ENCODE measurements around the gene USPL1.
A peak's percentile ranks its signal among the peaks of the same experiment; 100 is the strongest.

The USPL1 gene

GRCh38 chr13:30656178-30656577 is 38.5 kb downstream of the USPL1 start:
- DNase-seq, result no peak

- DNase-seq, result peak in 1 of 56 donors; percentile 13
Observed at GRCh38 chr13:30659980-30660379, 42.3 kb downstream of the USPL1 start.

GRCh38 chr13:30660796-30661195 is 43.1 kb downstream of the USPL1 start:
- no peak for DNase-seq

GRCh38 chr13:30664689-30665275 is 47.1 kb downstream of the USPL1 start:
- DNase-seq, result no peak

GRCh38 chr13:30665638-30666037 is 47.9 kb downstream of the USPL1 start:
- DNase-seq, result no peak

GRCh38 chr13:30666113-30666512 is 48.4 kb downstream of the USPL1 start:
- no peak for DNase-seq

GRCh38 chr13:30667014-30667413 is 49.3 kb downstream of the USPL1 start:
- no peak for DNase-seq

- no peak for DNase-seq
Observed at GRCh38 chr13:30668312-30668711, 50.6 kb downstream of the USPL1 start.

- DNase-seq, result no peak
Observed at GRCh38 chr13:30671271-30671815, 53.6 kb downstream of the USPL1 start.

- DNase-seq, result peak; percentile 18 to 97 (median 86)
Observed at GRCh38 chr13:30673669-30674521, 56.2 kb downstream of the USPL1 start.

GRCh38 chr13:30675717-30676116 is 58.0 kb downstream of the USPL1 start:
- DNase-seq, result no peak

GRCh38 chr13:30676672-30677071 is 59.0 kb downstream of the USPL1 start:
- no peak for DNase-seq

- DNase-seq, result peak in 21 of 56 donors; percentile 2 to 38 (median 15)
Observed at GRCh38 chr13:30679483-30680330, 62.0 kb downstream of the USPL1 start.

- DNase-seq, result no peak
Observed at GRCh38 chr13:30681843-30682242, 64.1 kb downstream of the USPL1 start.

GRCh38 chr13:30685320-30685859 is 67.7 kb downstream of the USPL1 start:
- no peak for DNase-seq

GRCh38 chr13:30685987-30686386 is 68.3 kb downstream of the USPL1 start:
- DNase-seq, result no peak

- DNase-seq, result no peak
Observed at GRCh38 chr13:30687601-30688000, 69.9 kb downstream of the USPL1 start.

- DNase-seq, result no peak
Observed at GRCh38 chr13:30689752-30690151, 72.0 kb downstream of the USPL1 start.

- DNase-seq, result peak in 10 of 56 donors; percentile 3 to 49 (median 22)
Observed at GRCh38 chr13:30690282-30691188, 72.8 kb downstream of the USPL1 start.

GRCh38 chr13:30692113-30692512 is 74.4 kb downstream of the USPL1 start:
- DNase-seq, result no peak

All from nucleus accumbens (tissue), 56 donors.